Smooth muscle cell (in vitro differentiated cells): Measurements from ENCODE around the gene PAQR8. TPM values are rescaled to one million over a fixed set of nuclear protein-coding genes. Genes with fewer than 3 reads are reported as not detected.

Source experiments
- DNase-seq: peaks from one replicate; lab custom pipeline; 2025; ENCODE audit not compliant: unreplicated experiment; lab: John Stamatoyannopoulos, UW
- H2AFZ ChIP-seq: fragments of 200-600 bp; sonication (generic); 2 replicates; pipeline ENCODE4 v1.6.0; 2016; ENCODE audit warnings: antibody characterized with exemption, low read depth, mild to moderate bottlenecking
- H3F3A ChIP-seq: fragments of 200-600 bp; sonication (generic); 2 replicates; pipeline ENCODE4 v1.6.0; 2017; ENCODE audit warnings: antibody characterized with exemption, low read depth
- H3K27ac ChIP-seq: fragments of 200-600 bp; sonication (generic); 2 replicates; pipeline ENCODE4 v1.5.1; 2016; ENCODE audit warnings: low read depth, mild to moderate bottlenecking
- H3K27me3 ChIP-seq: fragments of 200-600 bp; sonication (generic); 2 replicates; pipeline ENCODE4 v1.6.1; 2016; ENCODE audit warnings: low read depth, mild to moderate bottlenecking
- H3K36me3 ChIP-seq: fragments of 200-600 bp; sonication (generic); 2 replicates; pipeline ENCODE4 v1.5.1; 2016; ENCODE audit warnings: low read depth
- H3K4me1 ChIP-seq: fragments of 200-600 bp; sonication (generic); 2 replicates; pipeline ENCODE4 v1.5.1; 2016; ENCODE audit warnings: low read depth
- H3K4me2 ChIP-seq: fragments of 200-600 bp; sonication (generic); 2 replicates; pipeline ENCODE4 v1.6.0; 2016; ENCODE audit warnings: mild to moderate bottlenecking
- H3K4me3 ChIP-seq: fragments of 200-600 bp; sonication (generic); 2 replicates; pipeline ENCODE4 v1.5.1; 2016; ENCODE audit warnings: mild to moderate bottlenecking
- H3K79me2 ChIP-seq: fragments of 200-600 bp; sonication (generic); 2 replicates; pipeline ENCODE4 v1.6.0; 2016; ENCODE audit warnings: low read depth, mild to moderate bottlenecking
- H3K9ac ChIP-seq: fragments of 200-600 bp; sonication (generic); 2 replicates; pipeline ENCODE4 v1.6.0; 2016; ENCODE audit warnings: low read depth
- H3K9me3 ChIP-seq: fragments of 200-600 bp; sonication (generic); replicated peaks from 2 replicates; pipeline ENCODE4 v1.5.1; 2016; ENCODE audit warnings: low read depth
- H4K20me1 ChIP-seq: fragments of 200-600 bp; sonication (generic); 2 replicates; pipeline ENCODE4 v1.6.0; 2016; ENCODE audit warnings: low read depth
- WGBS: methylation state at CpG from one replicate; pipeline ENCODE4 v1.1.7; 2016; ENCODE audit warnings: low lambda C conversion rate; 5-methylcytosine and 5-hydroxymethylcytosine counted together
- polyA plus RNA-seq: library from polyadenylated mRNA; unstranded; fragments of >200 nt; fragmentation: Nextera tagmentation; extraction: Ambion mirVana; gene quantifications from 2 replicates; pipeline ENCODE4 v1.2.1, GENCODE V29; 2016
- total RNA-seq: library from RNA; depleted of rRNA; stranded (reverse); fragments of >200 nt; gene quantifications from 2 replicates; pipeline ENCODE4 v1.2.3, GENCODE V29; 2014
- TF ChIP-seq, protein P1 (sequence below): fragments of 200-600 bp; sonication (generic); IDR thresholded peaks from 2 replicates; pipeline ENCODE4 v1.5.1; 2017; ENCODE audit warnings: borderline replicate concordance, mild to moderate bottlenecking, antibody characterized with exemption; ENCODE audit not compliant: insufficient read depth, poor library complexity, severe bottlenecking

PAQR8 gene
- total and polyA plus RNA-seq, 2 experiments from 2014 or later: 4.3 to 6.1 TPM

DNA sequence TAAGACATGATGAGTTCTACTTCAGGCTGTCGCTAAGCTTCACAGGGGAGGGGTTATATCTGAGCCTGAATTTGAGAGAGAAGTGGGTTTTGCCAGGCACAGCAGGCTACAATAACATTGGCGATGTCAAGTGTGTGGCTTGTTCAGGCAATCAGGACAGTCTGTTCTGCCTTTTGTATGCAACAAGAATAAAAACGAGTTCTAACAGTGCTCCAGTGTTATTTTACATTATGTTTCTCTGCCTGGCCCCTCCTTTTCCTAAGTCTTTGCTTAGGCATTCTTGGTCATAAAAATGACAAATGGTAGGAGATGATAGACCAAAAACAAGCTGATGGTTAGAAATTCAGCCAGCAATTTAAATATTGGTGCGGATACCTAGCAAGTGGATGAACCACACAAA, 26.8 kb downstream of the PAQR8 start:
- Histone ChIP-seq H3K4me2 (no peak overlapping the region), H3K79me2 (no peaks in the 10 kb centered on the region), H3K9me3 (no peaks in the 10 kb centered on the region), H3F3A (peaks cover 10% of the 10 kb centered on the region), H3K27ac (no peak overlapping the region), H3K4me3 (no peak overlapping the region), H3K9ac (no peak overlapping the region), H3K36me3 (no peaks in the 10 kb centered on the region), H2AFZ (no peak overlapping the region), H4K20me1 (no peaks in the 10 kb centered on the region), H3K4me1 (peaks cover 9% of the 10 kb centered on the region), H3K27me3 (no peaks in the 10 kb centered on the region)
- no peak for DNase-seq
- TF ChIP-seq, protein P1, sequence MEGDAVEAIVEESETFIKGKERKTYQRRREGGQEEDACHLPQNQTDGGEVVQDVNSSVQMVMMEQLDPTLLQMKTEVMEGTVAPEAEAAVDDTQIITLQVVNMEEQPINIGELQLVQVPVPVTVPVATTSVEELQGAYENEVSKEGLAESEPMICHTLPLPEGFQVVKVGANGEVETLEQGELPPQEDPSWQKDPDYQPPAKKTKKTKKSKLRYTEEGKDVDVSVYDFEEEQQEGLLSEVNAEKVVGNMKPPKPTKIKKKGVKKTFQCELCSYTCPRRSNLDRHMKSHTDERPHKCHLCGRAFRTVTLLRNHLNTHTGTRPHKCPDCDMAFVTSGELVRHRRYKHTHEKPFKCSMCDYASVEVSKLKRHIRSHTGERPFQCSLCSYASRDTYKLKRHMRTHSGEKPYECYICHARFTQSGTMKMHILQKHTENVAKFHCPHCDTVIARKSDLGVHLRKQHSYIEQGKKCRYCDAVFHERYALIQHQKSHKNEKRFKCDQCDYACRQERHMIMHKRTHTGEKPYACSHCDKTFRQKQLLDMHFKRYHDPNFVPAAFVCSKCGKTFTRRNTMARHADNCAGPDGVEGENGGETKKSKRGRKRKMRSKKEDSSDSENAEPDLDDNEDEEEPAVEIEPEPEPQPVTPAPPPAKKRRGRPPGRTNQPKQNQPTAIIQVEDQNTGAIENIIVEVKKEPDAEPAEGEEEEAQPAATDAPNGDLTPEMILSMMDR: no peak
- WGBS: 95% methylated on average over 4 of the region's 4 CpGs

DNA sequence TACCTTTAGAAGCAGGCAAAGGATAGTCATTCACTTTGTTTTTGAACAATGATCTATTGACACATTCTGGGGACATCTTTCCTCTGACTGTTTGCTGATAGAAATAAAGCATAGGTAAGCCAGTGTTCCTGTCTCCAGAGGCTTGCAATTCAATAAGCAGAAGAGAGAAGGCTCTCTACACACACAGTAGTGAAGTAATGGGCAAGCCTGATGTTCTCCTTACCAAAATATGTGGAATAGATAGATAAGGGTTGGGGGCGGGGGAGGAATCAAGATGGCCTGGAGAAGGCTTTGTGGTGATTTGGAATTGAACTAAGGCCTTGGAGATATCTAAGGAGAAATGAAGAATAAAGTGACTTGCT, 27.3 kb downstream of the PAQR8 start:
- Histone ChIP-seq H3K4me3 (no peak overlapping the region), H3K9ac (no peak overlapping the region), H4K20me1 (no peaks in the 10 kb centered on the region), H3F3A (peaks cover 10% of the 10 kb centered on the region), H3K4me2 (no peak overlapping the region), H3K36me3 (no peaks in the 10 kb centered on the region), H3K9me3 (no peaks in the 10 kb centered on the region), H3K79me2 (no peaks in the 10 kb centered on the region), H3K27ac (no peak overlapping the region), H3K27me3 (no peaks in the 10 kb centered on the region), H2AFZ (no peak overlapping the region), H3K4me1 (peaks cover 9% of the 10 kb centered on the region)
- no peak for DNase-seq
- TF ChIP-seq, protein P1: no peak
- WGBS: 97% methylated on average over 1 of the region's 1 CpG

DNA sequence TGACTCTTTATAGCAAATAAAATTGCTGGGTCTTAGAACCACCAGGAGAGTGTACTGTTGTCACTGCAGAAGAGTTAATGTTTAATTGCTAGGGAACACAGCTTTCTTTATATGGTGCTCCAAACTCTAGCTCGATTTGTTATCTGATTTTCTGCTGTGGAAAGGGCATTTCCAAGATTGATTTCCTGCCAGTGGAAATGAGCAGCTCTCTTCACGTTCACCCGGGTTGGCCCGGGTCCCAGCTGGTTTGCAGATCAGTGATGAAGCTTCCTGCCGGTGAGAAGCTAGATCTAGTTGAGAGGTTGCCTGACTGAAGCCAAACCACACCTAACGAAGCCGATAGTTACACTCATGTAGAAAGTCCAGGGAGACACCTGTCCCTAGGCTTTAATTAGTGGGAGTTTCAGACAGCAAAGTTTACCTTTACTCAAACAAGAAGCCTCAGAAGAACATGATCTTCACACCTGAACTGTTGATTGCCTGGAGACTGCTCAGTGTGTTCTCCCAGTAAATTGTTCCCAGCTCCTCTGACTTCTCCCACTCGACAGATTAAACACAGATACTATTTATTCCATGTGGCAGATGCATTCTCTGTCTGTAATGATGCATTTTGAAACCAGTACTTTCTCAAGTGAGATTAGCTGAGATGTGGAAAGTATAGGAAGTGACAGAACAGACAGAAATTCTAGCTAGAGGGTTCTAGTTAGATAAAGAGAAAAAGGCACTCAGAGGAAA, 27.8 kb downstream of the PAQR8 start:
- TF ChIP-seq, protein P1: no peak
- Histone ChIP-seq H2AFZ (peak overlapping the region; percentile 15), H3K27me3 (no peaks in the 10 kb centered on the region), H3K4me1 (peaks cover 9% of the 10 kb centered on the region), H3K4me3 (no peak overlapping the region), H3K4me2 (peak overlapping the region; percentile 68), H3K79me2 (no peaks in the 10 kb centered on the region), H3K27ac (peak overlapping the region; percentile 60), H3K36me3 (no peaks in the 10 kb centered on the region), H3K9me3 (no peaks in the 10 kb centered on the region), H3K9ac (peak overlapping the region; percentile 28), H3F3A (peaks cover 10% of the 10 kb centered on the region), H4K20me1 (no peaks in the 10 kb centered on the region)
- no peak for DNase-seq
- 44% methylated on average over 8 of the region's 8 CpGs for WGBS

DNA sequence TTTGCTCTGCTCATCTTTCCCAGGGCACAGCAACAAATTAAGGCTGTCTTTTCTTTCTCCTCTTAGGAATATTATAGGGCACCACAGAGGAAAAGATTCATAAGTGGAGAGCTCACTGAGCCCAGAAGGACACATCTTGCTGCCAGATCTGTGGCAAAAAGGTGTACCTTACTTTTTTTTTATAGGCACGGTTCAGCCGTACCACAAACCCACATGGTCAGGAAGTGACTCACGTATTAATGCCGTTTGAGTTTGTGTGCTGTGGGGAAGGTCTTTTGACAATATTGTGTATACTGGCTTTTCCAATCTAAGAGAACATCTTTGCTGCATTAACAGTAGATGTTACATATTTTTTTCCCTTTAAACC, 28.4 kb downstream of the PAQR8 start:
- Histone ChIP-seq H3K9me3 (no peaks in the 10 kb centered on the region), H3K9ac (peak overlapping the region; percentile 28), H3K4me2 (peak overlapping the region; percentile 68), H3K36me3 (no peaks in the 10 kb centered on the region), H3K79me2 (no peaks in the 10 kb centered on the region), H2AFZ (peak overlapping the region; percentile 15), H3K27ac (peak overlapping the region; percentile 60), H3K27me3 (no peaks in the 10 kb centered on the region), H3K4me1 (peaks cover 9% of the 10 kb centered on the region), H4K20me1 (no peaks in the 10 kb centered on the region), H3K4me3 (no peak overlapping the region), H3F3A (peaks cover 10% of the 10 kb centered on the region)
- 4% methylated on average over 4 of the region's 4 CpGs for WGBS
- TF ChIP-seq, protein P1: no peak
- no peak for DNase-seq
